T-helper 2 cell (primary cell): ENCODE results near the gene GALNTL6.
A peak's percentile ranks its signal among the peaks of the same experiment; 100 is the strongest.

Experiments used
- DNase-seq, 5 experiments: peaks; one replicate each; pipeline versions ENCODE4 v3.0.0 to v3.0.0-alpha.2; 2012 to 2022
- total RNA-seq, 2 donors: gene quantifications; one replicate each; lab custom pipeline; 2026; lab: John Stamatoyannopoulos, UW

Gene GALNTL6
- 0 reads per million in 2 donors for total RNA-seq

DNA sequence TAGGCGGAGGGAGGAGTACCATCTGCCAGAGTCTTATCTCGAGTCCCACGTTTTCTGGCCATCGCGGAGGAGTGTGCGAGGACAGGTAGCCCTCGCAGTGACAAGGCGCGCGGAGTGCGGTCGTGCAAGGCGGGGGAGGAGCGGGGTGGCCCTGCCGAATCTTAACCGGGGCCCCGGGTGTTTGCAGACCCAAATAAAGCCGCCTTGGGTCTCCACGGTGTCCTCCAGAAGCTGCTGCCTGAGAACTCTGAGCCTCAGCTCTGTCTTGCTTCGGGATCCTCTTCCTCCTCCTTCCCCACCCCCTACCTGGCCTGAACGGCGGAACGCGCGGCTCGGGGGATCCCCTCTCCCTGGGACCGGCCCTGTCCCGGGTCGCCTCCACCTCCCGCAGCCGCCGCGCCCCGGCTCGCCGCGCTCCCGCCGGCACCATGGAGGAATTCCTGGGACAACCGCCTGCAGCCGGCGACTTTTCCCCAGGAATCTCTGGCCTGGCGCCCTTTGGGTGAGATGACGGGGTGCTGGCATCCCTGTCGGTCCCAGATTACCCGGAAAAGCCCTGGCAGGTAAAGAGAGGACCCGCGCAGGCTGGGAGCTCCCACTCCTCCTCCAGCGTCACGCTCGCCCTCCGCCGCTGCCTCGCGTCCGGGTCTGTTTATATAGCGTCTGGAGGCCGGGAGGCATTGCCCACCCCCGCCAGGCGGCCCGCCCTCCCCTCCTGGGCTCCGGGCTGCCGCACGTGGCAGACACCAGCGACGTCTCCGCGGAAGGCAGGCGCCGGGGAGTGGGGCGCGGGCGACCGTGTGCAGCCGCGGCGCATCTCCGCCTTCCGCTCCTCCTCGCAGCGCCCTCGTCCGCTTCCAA lies at the start of gene GALNTL6:
GALNTL6 (plus strand) TSS at position 740 of the 861 bp plus-strand sequence.
- DNase-seq: no peak

DNA sequence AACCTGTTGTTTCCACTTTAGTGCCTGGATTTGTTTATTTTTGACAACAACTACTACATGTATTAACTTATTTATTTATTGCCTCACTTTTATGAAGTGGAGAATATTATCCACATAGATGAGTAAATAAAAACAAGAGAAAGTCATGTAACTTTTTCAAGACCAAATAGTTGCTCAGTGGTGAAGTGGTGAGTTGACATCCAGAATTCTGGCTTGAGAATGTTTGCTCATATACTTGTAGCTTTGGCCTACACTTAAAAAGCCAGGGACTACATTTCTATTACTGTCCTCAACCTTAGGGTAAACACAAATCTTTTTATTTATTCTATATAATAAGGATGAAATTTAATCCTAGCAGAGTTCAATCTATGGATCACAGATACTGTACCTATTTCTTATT lies 47.7 kb upstream of the GALNTL6 start:
- no peak for DNase-seq

DNA sequence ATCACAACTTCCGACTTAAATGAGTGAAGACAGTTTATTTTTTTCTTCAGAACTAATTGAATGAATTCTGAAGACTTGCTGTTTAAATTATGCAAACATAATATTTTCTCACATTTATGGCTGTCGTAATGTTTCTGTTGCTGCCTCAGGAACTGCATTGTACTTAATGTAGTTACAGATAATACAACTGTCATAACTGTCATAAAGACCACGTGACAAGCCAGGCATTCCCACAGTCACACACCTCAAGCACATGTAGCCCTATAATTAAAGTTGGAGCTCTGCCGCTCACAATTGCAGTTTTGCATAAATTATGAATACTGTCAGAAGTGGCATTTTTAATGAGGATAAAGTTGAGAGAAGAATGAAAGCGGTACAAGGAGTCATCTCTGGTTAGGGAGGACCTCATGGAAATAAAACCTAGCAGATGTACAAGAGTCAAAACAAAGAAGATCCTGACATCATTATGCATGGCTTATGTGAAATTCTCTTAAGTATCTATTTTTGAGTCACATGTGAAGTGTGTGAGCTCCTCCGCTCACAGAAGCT lies 38.5 kb upstream of the GALNTL6 start:
- DNase-seq: no peak

GRCh38 chr4:171779301-171779700 lies 33.9 kb upstream of the GALNTL6 start:
- DNase-seq: no peak

- no peak for DNase-seq
Measured at GRCh38 chr4:171785388-171785787, 27.8 kb upstream of the GALNTL6 start.

DNA sequence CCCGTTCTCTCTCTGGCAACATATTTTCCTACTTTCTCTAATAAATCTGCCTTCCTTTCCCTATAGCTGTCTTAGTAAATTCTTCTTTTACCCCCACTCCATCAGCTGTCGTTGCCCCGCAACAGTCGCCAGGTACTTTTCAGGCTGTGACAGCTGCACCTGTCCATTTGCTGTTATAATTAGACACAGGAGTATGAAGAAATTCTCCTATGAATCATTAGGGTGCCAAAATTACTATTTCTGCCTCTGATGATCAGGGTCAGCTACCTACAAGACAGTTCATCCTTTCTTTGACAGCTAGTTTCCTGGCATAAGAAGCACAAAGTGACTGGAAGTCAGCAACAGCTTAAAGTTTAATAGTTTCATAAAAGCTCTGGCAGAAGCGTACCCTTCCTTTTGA lies 19.5 kb upstream of the GALNTL6 start:
- no peak for DNase-seq

DNA sequence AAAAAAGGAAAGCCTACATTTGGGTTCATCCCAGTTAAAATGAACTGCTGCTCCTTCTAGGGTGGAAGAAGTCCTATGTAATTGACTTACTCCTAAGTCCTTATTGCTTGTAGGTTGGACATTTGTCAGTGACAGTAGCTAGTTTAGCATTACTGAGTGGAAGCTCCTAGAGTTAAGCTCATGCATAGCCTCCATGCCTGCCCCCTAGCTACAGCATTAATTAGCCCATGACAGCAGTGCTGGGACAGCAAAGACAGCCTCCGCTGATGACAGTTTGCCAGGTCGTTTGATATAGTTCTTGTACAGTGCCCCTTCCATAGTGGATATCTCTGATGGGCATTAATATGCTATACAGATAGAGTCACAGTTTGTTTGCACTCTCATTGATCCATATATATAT lies 18.7 kb upstream of the GALNTL6 start:
- DNase-seq: no peak

- DNase-seq: no peak
Measured at GRCh38 chr4:171809854-171810253, 3.4 kb upstream of the GALNTL6 start.

DNA sequence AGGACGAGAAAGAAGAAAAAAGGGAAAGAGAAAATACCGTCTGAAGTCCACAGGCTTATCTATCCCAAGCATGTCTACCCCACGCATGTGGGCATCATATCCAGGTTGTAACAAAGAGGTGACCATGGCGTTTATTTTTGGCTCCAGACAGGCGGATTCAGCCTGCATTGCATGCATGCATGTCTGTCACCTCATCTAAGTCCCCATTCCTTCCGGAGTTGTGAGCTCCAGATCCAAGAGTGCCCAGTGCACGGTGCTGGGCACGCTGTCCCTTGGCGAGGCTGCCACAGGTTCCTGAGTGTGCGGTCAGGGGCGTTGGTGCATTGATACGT lies 905 bp upstream of the GALNTL6 start:
- DNase-seq: no peak

GRCh38 chr4:171813526-171814250 lies 484 bp downstream of the GALNTL6 start:
- DNase-seq: no peak

GRCh38 chr4:171814545-171814944 lies 1.3 kb downstream of the GALNTL6 start:
- DNase-seq: no peak

DNA sequence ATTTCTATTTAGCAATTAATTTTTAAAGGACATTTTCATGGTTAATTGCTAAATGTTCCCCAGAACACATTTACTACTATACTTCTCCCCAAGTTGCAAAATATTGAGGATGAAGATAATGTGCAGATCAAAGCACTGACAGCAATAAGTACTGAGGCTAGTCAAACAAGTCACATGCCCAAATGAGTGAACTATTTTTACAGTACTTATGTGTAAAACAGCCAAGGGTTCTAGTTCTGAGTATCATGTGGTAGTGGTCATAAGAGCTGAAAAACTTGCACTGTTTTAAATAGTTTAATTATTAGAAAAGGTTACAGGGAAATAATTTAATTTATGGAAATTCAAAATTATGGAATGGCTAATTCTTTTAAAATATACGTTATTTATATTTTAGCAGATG lies 3.8 kb downstream of the GALNTL6 start:
- no peak for DNase-seq

DNA sequence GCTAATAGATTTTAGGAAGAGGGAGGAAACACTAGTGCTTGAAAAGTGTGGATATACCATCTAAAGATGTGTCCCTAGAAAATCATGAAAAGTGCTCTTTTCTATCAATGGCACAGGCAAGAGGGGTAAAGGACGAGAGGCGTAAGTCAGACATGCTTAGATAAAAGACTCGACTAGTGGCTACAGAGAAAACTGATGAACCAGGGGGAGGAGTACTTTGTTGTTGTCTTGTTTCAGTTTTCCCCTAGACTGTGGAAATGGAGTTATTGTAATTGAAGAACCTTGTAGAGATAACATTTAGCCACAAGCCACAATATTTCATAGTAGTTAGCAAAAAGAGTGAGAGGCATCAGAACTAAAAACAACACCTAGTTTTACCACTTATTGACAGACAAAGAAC lies 21.4 kb downstream of the GALNTL6 start:
- no peak for DNase-seq

- DNase-seq: no peak
Measured at GRCh38 chr4:171843456-171843855, 30.3 kb downstream of the GALNTL6 start.

- peak in 1 of 5 experiments; percentile 14 for DNase-seq
Measured at GRCh38 chr4:171846232-171846631, 33.0 kb downstream of the GALNTL6 start.

GRCh38 chr4:171846893-171847292 lies 33.7 kb downstream of the GALNTL6 start:
- no peak for DNase-seq

- DNase-seq: no peak
Measured at GRCh38 chr4:171847751-171848150, 34.5 kb downstream of the GALNTL6 start.

DNA sequence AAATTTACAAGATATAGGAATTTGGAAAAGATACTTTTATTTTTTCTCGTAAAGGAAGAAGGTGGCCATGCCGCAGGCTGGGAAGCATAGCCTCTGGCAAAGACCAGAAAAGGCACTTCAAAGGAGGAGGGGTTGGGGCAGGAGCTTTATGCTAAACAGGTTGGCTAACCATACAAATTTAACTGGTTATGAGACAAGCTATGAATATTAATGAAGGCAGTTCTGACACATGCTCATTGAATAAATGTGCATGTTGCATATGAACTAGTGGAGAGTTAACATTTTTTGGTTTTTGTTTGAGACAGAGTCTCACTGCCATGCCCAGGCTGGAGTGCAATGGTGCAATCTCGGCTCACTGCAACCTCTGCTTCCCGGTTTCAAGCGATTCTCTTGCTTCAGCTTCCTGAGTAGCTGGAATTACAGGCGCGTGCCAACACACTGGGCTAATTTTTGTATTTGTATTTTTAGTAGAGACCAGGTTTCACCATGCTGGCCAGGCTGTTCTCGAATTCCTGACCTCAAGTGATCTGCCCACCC lies 36.5 kb downstream of the GALNTL6 start:
- DNase-seq: no peak

GRCh38 chr4:171851295-171851694 lies 38.1 kb downstream of the GALNTL6 start:
- no peak for DNase-seq

GRCh38 chr4:171857302-171858012 lies 44.3 kb downstream of the GALNTL6 start:
- DNase-seq: no peak

GRCh38 chr4:171875291-171875690 lies 62.1 kb downstream of the GALNTL6 start:
- no peak for DNase-seq

DNA sequence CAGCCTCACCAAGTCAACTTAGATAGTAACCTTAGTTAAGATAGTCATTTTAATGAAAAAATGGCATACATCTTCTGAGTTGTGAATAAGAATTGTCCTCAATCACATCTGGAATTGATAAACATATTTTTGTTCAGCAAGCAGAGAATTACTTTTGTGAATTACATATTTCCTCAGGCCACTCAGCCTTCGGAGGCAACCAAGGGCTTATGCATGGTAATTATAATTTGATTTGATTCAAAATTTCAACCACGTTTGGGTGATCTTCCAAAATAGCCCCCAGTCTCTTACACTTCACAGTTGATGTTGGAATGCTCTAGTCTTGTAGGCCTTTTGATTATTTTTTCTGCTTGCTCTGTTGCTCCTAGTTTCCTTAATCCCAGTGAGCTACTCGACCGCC lies 63.4 kb downstream of the GALNTL6 start:
- no peak for DNase-seq

GRCh38 chr4:171880136-171880535 lies 66.9 kb downstream of the GALNTL6 start:
- DNase-seq: no peak
